B cell (primary cell): Measurements from ENCODE around the gene ZNF679. TPM values are rescaled to one million over a fixed set of nuclear protein-coding genes. Genes with fewer than 3 reads are reported as not detected.

Source experiments
- ATAC-seq: fragments of 200-7000 bp; cut with Tn5 transposase; one replicate; pipeline ENCODE4 v1.10.0; 2021; ENCODE audit warnings: low read depth, mild to moderate bottlenecking, moderate number of reproducible peaks, moderate library complexity
- CTCF ChIA-PET: fragments of 350-600 bp; sonication (Branson Sonifier 250); formaldehyde crosslinking; loops from one replicate; lab custom pipeline; 2021; ENCODE audit warnings: antibody characterized with exemption, inconsistent platforms; lab: Charles Lee
- POLR2A ChIA-PET: fragments of 350-600 bp; sonication (Branson Sonifier 250); formaldehyde crosslinking; loops from one replicate; lab custom pipeline; 2021; ENCODE audit warnings: antibody characterized with exemption; lab: Charles Lee
- DNase-seq: peaks from one replicate; pipeline ENCODE4 v3.0.0; 2013
- H2AFZ ChIP-seq: 2 replicates; pipeline ENCODE4 v1.6.1; 2012; ENCODE audit warnings: mild to moderate bottlenecking, low read depth, low read length; ENCODE audit not compliant: insufficient read depth, poor library complexity, severe bottlenecking
- H3K27ac ChIP-seq, 2 donors: 1 replicate in 1 of 2; 2 replicates in 1 of 2; pipeline ENCODE4 v1.5.1; 2012 to 2013; ENCODE audit warnings: low read length in 2 of 2, mild to moderate bottlenecking in 2 of 2, moderate library complexity in 1 of 2
- H3K27me3 ChIP-seq, 4 experiments: fragments of 200-600 bp in 1 of 4; sonication (generic) in 1 of 4; replicated peaks in 1 of 4; 1 replicate in 2 of 4; 2 replicates in 2 of 4; pipeline versions ENCODE4 v1.6.1 to v1.7.0; 2013 to 2016; ENCODE audit warnings: low read length in 3 of 4, mild to moderate bottlenecking in 2 of 4, mixed read lengths in 1 of 4, moderate library complexity in 1 of 4; ENCODE audit not compliant: insufficient read depth in 4 of 4, control insufficient read depth in 3 of 4; ENCODE audit errors: control extremely low read depth in 1 of 4
- H3K36me3 ChIP-seq, 2 experiments: replicated peaks in 1 of 2; 1 replicate in 1 of 2; 2 replicates in 1 of 2; pipeline versions ENCODE4 v1.6.1 to v1.7.1; 2013; ENCODE audit warnings: low read length in 1 of 2; ENCODE audit not compliant: insufficient read depth in 2 of 2, control insufficient read depth in 1 of 2; ENCODE audit errors: control extremely low read depth in 1 of 2, extremely low read depth in 1 of 2
- H3K4me1 ChIP-seq, 2 donors: fragments of 200-600 bp in 1 of 2; sonication (generic) in 1 of 2; 1 replicate in 1 of 2; 2 replicates in 1 of 2; pipeline versions ENCODE4 v1.5.1 to v1.6.1; 2013 to 2017; ENCODE audit warnings: low read length in 2 of 2; ENCODE audit not compliant: control insufficient read depth in 2 of 2, insufficient read depth in 2 of 2
- H3K4me2 ChIP-seq: replicated peaks from 2 replicates; pipeline ENCODE3; 2012; ENCODE audit warnings: mild to moderate bottlenecking, low read depth, low read length; ENCODE audit not compliant: poor library complexity, severe bottlenecking
- H3K4me3 ChIP-seq, 5 experiments: fragments of 200-600 bp in 1 of 5; sonication (generic) in 1 of 5; 1 replicate in 3 of 5; 2 replicates in 2 of 5; pipeline versions ENCODE4 v1.5.1 to v1.7.0; 2011 to 2016; ENCODE audit warnings: low read length in 4 of 5, mild to moderate bottlenecking in 4 of 5, low read depth in 2 of 5, control low read depth in 1 of 5, moderate library complexity in 1 of 5; ENCODE audit not compliant: insufficient read depth in 1 of 5; ENCODE audit errors: control extremely low read depth in 1 of 5, extremely low read depth in 1 of 5
- H3K79me2 ChIP-seq: fragments of 200-600 bp; sonication (generic); one replicate; pipeline ENCODE4 v1.6.0; 2016; ENCODE audit warnings: low read length; ENCODE audit not compliant: control insufficient read depth, insufficient read depth
- H3K9ac ChIP-seq: fragments of 200-600 bp; sonication (generic); 2 replicates; pipeline ENCODE4 v1.6.1; 2017; ENCODE audit warnings: mild to moderate bottlenecking, low read length, moderate library complexity
- H3K9me3 ChIP-seq, 3 donors: one replicate each; pipeline versions ENCODE4 v1.6.1 to v1.7.1; 2013; ENCODE audit warnings: low read length in 2 of 3; ENCODE audit not compliant: control insufficient read depth in 2 of 3, insufficient read depth in 1 of 3; ENCODE audit errors: control extremely low read depth in 1 of 3
- H4K20me1 ChIP-seq: 2 replicates; pipeline ENCODE4 v1.6.0; 2012; ENCODE audit warnings: mild to moderate bottlenecking, low read length; ENCODE audit not compliant: insufficient read depth, control insufficient read depth, poor library complexity, severe bottlenecking
- H3K27ac Mint-ChIP-seq: one replicate; pipeline ENCODE4 v1.8.0; 2021; ENCODE audit warnings: mixed read lengths
- H3K27me3 Mint-ChIP-seq: one replicate; pipeline ENCODE4 v1.8.0; 2021; ENCODE audit warnings: mixed read lengths
- H3K4me1 Mint-ChIP-seq: one replicate; pipeline ENCODE4 v1.8.0; 2021; ENCODE audit warnings: mixed read lengths
- H3K4me3 Mint-ChIP-seq: one replicate; pipeline ENCODE4 v1.8.0; 2021; ENCODE audit warnings: mixed read lengths
- H3K9me3 Mint-ChIP-seq: one replicate; pipeline ENCODE4 v1.8.0; 2022; ENCODE audit warnings: mixed read lengths; ENCODE audit not compliant: insufficient read depth
- EZH2 ChIP-seq: IDR thresholded peaks from 2 replicates; pipeline ENCODE4 v1.6.1; 2012; ENCODE audit warnings: borderline replicate concordance, low read depth, mild to moderate bottlenecking, moderate library complexity, low read length; ENCODE audit not compliant: insufficient read depth, poor library complexity, severe bottlenecking
- WGBS: methylation state at CpG from one replicate; pipeline ENCODE4 v1.1.5; 2013; ENCODE audit warnings: missing lambda C conversion rate; ENCODE audit not compliant: insufficient coverage; 5-methylcytosine and 5-hydroxymethylcytosine counted together
- intact Hi-C: fragments of 100-400 bp; cut with micrococcal nuclease; formaldehyde crosslinking; loops from one replicate; pipeline ENCODE4 v1.10.0; 2022
- polyA plus RNA-seq: library from polyadenylated mRNA; depleted of rRNA; stranded (reverse); fragments of >200 nt; gene quantifications from 2 replicates; pipeline ENCODE4 v1.2.3, GENCODE V29; 2012
- total RNA-seq, 2 donors: library from RNA; stranded (reverse); fragments of 120-200 nt in 1 of 2; gene quantifications; 1 replicate in 1 of 2; 2 replicates in 1 of 2; pipeline versions ENCODE4 v1.2.3 to v1.2.4, GENCODE V29; 2013 to 2022
- TF ChIP-seq, protein P1 (sequence below): fragments of 200-600 bp; IDR thresholded peaks from one replicate; pipeline ENCODE4 v1.8.0; 2022; ENCODE audit warnings: antibody characterized with exemption, mild to moderate bottlenecking

Gene ZNF679
- total and polyA plus RNA-seq, 2 donors (not counting 1 experiment from before 2014, with no cell fraction given): not detected

DNA sequence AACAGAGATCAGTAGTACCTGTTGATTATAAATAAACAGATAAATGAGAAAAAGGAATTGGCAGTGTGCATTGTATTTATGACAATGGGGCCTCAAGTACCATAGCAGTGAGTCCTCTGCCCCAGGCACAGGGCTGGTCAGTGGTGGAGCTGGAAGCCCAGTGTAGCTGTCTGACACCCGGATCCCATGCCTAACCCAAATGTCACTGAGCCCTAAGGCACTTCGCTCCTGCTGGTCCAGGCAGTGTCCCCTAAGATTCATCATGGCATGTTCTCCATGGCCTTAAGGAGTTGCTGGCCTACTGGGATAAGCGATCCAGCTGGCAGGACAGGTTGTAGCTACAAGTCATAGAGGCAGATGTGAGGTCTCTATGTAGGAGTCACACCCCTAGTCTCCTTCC is 82.2 kb downstream of the ZNF679 start:
- H2AFZ ChIP-seq: no peak overlapping the region
- H3K27ac ChIP-seq: no peak overlapping the region
- DNase-seq (no peak), ATAC-seq (no peak)
- no peak overlapping the region for H3K9ac ChIP-seq
- H3K79me2 ChIP-seq: peaks cover 55% of the 10 kb centered on the region
- no peaks in the 10 kb centered on the region for H3K27me3 ChIP-seq
- H3K27me3 Mint-ChIP-seq: no peaks in the 10 kb centered on the region
- no peaks in the 10 kb centered on the region for H3K9me3 Mint-ChIP-seq
- peaks cover 44% of the 10 kb centered on the region for H3K4me1 Mint-ChIP-seq
- peaks cover 27 to 40% of the 10 kb centered on the region in 2 donors for H3K4me1 ChIP-seq
- H3K4me3 Mint-ChIP-seq: no peak overlapping the region
- no peaks in the 10 kb centered on the region for H3K36me3 ChIP-seq
- WGBS: 93% methylated on average over 2 of the region's 3 CpGs
- CTCF ChIA-PET: no interaction called here
- H3K4me3 ChIP-seq: no peak overlapping the region
- H3K9me3 ChIP-seq: peaks cover 0 to 7% (median 0%) of the 10 kb centered on the region in 3 donors
- intact Hi-C loops: no loop called here
- no peak overlapping the region for H3K4me2 ChIP-seq
- H4K20me1 ChIP-seq: no peaks in the 10 kb centered on the region
- TF ChIP-seq, protein P1, sequence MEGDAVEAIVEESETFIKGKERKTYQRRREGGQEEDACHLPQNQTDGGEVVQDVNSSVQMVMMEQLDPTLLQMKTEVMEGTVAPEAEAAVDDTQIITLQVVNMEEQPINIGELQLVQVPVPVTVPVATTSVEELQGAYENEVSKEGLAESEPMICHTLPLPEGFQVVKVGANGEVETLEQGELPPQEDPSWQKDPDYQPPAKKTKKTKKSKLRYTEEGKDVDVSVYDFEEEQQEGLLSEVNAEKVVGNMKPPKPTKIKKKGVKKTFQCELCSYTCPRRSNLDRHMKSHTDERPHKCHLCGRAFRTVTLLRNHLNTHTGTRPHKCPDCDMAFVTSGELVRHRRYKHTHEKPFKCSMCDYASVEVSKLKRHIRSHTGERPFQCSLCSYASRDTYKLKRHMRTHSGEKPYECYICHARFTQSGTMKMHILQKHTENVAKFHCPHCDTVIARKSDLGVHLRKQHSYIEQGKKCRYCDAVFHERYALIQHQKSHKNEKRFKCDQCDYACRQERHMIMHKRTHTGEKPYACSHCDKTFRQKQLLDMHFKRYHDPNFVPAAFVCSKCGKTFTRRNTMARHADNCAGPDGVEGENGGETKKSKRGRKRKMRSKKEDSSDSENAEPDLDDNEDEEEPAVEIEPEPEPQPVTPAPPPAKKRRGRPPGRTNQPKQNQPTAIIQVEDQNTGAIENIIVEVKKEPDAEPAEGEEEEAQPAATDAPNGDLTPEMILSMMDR: no peak
- no peak for TF ChIP-seq EZH2
- POLR2A ChIA-PET: no interaction called here
- H3K27ac Mint-ChIP-seq: no peak overlapping the region

DNA sequence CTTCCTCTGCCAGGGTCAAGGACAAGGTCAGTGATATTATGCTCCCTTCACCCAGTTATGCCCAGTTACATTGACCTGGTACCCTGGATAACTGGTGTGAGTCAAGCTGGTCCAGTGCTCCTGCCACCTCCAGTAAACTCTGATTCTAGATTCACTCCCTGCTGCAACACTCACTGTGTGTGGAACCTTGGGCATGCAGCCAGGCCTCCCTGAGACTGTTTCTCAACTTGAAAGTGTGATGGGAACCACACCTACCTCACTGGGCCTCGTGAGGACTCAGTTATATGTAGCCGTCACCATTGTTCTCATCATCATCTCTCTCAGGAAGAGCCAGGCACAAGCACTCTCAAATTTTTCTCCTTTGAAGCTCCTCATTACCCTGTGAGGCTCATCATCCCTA is 84.6 kb downstream of the ZNF679 start:
- 86% methylated on average over 2 of the region's 2 CpGs for WGBS
- ChIA-PET CTCF (interaction anchor here (2.1 kb wide), 1 partner anchor 8 kb away, joined by 6 read pairs; no protein-coding TSS in a partner anchor), POLR2A (no interaction called here)
- Histone ChIP-seq H3K4me2 (no peak overlapping the region), H2AFZ (peak overlapping the region; percentile 96), H3K36me3 (no peaks in the 10 kb centered on the region), H4K20me1 (no peaks in the 10 kb centered on the region), H3K4me3 (no peak overlapping the region), H3K4me1 (peaks cover 22 to 34% of the 10 kb centered on the region in 2 donors), H3K9me3 (no peaks in the 10 kb centered on the region), H3K79me2 (peaks cover 74% of the 10 kb centered on the region), H3K27me3 (no peaks in the 10 kb centered on the region), H3K9ac (no peak overlapping the region), H3K27ac (peak overlapping the region; percentile 88 to 97)
- intact Hi-C loops: loop anchor here (1.0 to 2.0 kb wide), 3 partner anchors 8 to 481 kb away; partner anchors contain the start of genes ZNF107 and ZNF138
- H3K9me3 Mint-ChIP-seq: no peaks in the 10 kb centered on the region
- no peak for ATAC-seq
- H3K27me3 Mint-ChIP-seq: no peaks in the 10 kb centered on the region
- no peak for DNase-seq
- peak overlapping the region; percentile 99 for H3K27ac Mint-ChIP-seq
- H3K4me3 Mint-ChIP-seq: peak overlapping the region; percentile 21
- TF ChIP-seq EZH2: no peak
- TF ChIP-seq, protein P1: no peak
- peaks cover 37% of the 10 kb centered on the region for H3K4me1 Mint-ChIP-seq
